NCI-H128 (cell line): ENCODE measurements around the gene FAM83F.

Experiments used
- DNase-seq: peaks from one replicate; lab custom pipeline; 2025; ENCODE audit not compliant: unreplicated experiment; lab: John Stamatoyannopoulos, UW

FAM83F gene

GRCh38 chr22:40056154-40056553 is 61.4 kb downstream of the FAM83F start:
- DNase-seq: no peak

- no peak for DNase-seq
These were observed 61.8 kb downstream of the FAM83F start for GRCh38 chr22:40056559-40056958.

- no peak for DNase-seq
These were observed 62.9 kb downstream of the FAM83F start for GRCh38 chr22:40057652-40058051.

DNA sequence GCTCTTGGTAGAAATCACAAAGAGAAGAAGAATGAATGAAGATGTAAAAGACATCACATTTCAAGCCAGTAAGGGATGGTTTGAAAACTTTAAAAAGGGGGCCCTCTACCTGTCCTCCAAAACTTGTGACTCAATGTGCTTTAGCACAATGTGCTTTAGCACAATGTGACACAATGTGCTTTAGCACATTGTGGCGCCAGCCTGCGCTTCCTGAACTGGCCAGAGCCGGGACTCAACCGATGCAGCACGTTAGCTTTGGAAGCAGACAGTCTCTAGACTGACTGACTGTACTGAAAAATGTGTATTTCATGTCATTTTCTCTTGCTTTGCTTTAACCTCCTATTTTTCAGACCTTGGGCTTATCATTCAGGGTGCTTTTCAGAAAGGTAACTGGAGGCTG is 63.5 kb downstream of the FAM83F start:
- no peak for DNase-seq

DNA sequence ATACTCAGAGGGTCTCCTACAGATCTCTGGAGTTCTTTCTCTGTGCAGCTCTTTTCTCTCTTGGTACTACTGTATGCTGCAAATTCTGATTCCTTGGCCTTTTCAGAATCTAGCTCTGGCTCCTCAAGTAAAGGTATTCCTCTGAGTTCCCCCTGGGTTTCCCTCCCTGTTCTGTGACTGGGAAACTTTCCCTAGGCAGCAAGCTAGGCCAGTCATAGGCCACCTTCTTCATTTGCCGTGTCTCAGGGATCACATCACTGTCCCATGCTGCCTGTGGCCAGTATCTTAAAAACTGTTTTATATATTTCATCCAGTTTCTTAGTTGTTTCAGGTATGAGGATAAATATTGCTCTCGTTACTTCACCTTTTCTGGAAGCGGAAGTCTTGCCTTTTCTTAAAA is 71.2 kb downstream of the FAM83F start:
- DNase-seq: no peak

DNA sequence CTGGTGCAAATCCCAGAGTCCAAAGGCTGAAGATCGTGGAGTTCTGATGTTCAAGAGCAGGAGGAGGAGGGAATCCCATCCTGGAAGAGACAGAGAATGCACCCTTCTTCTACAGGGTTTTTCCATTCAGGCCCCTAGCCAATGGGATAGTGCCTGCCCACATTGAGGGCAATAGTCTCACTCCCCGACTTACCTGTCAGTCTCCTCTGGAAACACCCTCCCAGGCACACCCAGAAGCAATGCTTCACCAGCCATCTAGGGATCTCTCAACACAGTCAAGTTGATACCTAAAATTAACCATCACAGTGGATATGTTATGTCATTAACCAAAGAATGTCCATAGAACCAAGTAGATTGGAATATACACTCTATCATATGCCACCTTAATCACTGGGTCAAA is 72.9 kb downstream of the FAM83F start:
- no peak for DNase-seq

- DNase-seq: no peak
These were observed 75.9 kb downstream of the FAM83F start for GRCh38 chr22:40070701-40071100.

DNA sequence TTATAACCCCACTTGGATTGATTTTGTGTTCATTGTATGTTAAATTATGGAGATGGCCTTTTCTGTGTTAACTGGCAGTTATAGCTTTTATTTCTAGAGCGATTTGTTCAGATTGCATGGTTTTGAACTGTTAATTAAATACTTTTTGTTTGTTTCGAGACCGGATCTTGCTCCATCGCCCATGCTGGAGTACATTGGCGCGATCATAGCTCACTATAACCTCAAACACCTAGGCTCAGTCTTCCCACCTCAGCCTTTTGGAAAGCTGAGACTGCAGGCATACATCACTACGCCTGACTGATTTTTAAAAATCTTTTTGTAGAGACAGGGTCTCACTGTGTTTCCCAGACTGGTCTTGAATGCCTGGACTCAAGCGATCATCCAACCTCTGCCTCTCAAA is 77.0 kb downstream of the FAM83F start:
- DNase-seq: no peak

GRCh38 chr22:40076702-40077645 is 82.2 kb downstream of the FAM83F start:
- no peak for DNase-seq

DNA sequence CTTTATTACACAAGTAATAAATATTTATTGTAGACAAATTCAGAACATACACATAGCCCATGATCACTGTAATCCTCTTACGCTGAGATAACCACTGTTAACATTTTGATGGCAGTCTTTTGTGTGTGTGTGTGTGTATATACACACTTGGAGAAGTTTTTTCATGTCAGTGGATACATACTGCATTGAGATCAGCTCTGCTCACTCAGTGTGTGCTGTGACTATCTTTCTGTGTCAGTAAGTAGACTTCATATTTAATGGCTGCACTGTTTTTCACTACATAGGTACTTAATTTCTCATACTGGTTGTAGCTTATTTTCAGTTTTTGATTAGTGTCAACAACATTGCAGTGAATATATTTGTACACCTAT is 82.9 kb downstream of the FAM83F start:
- no peak for DNase-seq

- no peak for DNase-seq
These were observed 86.9 kb downstream of the FAM83F start for GRCh38 chr22:40081662-40082061.

DNA sequence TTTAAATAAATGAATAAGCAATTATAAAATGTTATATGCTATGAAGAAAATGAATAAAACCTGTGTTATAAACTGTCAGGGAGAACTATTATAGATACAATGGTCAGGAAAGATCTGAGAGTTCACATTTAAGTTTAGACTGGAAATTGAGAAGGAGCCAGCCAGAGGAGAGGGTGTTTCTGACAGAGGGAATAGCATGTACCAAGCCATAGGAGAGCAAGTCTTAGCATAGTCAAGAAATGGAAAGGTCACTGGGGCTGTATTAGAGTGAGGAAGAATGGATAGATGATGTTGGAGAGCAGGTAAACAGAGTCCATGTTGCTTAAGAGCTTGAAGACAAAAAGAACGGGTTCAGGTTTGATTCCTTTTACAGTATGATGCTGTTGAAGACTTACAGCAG is 87.4 kb downstream of the FAM83F start:
- DNase-seq: no peak

DNA sequence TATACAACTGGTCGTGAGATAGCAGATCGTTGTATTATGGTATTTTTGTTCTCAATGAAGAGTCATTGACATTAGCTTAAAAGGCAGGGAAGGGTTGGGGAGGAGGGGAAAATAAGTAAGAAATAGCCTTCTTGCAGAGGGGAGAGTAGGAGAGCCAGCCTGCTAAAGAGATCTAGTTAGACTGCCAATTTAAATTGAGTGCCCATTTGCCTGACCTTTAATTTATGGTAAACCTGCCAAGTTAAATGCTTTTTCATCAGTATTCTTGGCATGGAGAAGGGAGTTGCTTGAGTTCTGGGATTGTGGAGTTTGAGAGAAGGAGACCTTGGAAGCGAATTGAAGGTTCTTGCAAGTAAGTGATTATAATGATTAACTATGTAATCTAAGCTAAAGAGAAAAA is 89.0 kb downstream of the FAM83F start:
- no peak for DNase-seq

- DNase-seq: no peak
These were observed 89.5 kb downstream of the FAM83F start for GRCh38 chr22:40084246-40084645.

DNA sequence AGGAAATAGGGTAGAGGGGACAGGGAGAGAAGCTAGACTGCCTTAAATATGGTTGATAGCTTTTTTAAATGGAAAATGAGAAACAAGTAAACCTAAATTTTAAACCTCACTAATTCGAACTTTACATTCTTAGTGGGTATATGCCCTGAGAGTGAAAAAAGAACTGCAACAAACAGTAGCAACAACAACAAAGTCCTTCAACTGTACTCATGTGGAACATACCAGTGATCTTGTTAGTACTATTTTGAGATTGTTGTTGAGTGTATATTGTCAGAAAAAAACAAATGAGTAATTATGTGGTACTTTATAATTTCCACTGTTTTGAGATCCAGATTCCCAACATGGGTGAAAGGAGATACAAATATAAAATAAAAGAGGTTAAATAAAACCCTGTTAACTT is 94.1 kb downstream of the FAM83F start:
- no peak for DNase-seq
